ENCODE measurements around the gene DR1.

Gene DR1

DNA sequence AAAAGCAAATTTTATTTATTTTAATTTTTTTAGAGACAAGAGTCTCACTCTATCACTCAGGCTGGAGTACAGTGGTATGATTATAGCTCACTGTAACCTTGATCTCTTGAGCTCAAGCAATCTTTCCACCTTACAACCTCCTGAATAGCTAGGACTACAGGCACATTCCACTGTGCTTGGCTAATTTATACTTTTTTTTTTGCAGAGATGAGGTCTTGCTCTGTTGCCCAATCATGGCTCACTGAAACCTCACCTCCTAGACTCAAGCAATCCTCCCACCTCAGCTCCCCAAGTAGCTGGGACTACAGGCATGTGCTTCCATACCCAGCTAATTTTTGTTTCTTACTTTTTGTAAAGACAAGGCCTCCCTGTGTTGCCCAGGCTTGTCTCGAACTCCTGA is 49.5 kb downstream of the DR1 start:
- no peak for DNase-seq

DNA sequence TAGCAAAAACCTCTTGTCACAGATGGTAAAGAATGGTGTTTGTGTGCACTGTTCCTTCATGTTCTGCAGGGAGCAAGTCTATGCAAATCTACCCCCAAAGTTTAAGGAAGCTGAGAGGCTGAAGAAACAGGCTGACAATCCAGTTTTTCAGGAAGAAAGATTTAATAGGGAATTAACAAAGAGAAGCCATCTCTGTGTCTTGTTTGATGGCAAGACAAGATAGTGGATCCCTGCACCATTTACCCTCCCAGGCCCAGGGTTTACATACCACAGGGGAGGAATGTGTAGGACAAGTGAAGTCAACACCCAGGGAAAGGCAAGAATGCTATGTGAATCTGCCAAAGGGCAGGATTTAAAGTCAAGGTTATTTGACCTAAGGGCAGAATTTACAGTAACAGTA is 54.1 kb downstream of the DR1 start:
- DNase-seq: no peak

DNA sequence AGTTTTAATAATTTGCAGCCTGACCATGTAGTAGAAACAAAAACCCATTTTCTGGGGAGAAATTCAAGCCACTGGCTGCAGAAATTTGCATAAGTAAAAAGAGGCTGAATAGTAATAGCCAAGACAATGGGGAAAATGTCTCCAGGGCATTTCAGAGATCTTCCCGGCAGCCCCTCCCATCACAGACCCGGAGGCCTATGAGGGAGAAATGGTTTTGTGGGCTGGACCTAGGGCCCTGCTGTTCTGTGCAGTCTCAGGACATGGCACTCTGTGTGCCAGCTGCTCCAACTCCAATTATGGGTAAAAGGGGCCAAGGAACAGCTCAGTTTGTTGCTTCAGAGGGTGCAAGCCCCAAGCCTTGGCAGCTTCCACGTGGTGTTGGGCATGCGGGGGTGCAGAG is 62.5 kb downstream of the DR1 start:
- no peak for DNase-seq

DNA sequence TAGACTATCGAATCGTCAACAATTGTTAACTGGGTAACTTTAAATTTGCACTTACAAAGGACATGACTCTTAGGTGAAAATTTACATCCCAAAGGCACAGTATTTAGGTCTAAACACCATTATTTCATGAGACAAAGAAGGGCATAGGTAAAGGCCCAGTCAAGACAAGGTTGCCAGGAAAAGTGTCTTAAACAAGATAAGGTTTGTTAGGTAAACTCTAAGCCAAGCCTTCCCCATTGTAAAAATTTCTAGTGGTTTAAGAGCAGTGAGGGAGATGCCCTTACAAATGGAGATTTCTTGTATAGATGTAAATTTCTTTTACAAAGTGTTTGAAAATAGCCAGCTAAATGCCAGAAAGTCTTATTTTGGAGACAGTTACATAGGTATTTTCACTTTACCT is 65.3 kb downstream of the DR1 start:
- no peak for DNase-seq

DNA sequence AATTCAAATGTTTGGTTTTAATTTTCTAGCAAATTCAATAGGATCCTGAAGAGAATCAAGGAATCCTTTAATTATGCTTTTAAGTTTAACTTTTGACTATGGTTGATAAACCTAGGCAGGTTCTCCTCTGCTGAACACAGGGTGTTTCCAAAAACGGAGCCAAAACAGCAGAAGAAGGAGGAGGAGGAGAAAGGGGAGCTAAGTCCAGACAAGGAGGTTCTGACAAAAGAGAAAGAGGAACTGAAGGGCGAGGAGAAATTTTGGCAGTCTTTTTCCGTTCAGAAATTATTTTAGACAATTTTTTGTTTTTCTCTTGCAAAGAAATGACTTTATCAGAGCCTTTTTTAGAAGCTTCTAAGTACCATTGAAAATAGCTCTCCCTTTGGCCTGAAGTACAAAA is 69.0 kb downstream of the DR1 start:
- no peak for DNase-seq

DNA sequence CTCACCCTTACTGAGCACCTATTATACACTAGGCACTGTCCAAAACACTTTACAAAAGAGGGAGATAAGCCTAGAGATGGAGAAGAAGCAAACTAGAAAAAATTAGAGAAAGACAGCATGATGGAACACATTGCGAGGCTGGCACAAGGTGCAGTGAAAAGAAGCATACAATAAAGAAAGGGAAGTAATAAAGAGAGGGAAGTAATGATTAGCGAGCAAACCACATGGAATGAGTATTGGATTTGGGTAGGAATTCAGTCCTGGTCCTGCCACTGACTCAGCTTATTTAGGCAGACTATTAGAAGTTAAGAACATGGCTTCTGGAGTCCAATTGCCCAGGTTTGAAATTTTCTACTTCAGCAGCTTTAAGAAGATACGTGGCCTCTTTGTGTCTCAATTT is 69.6 kb downstream of the DR1 start:
- no peak for DNase-seq

DNA sequence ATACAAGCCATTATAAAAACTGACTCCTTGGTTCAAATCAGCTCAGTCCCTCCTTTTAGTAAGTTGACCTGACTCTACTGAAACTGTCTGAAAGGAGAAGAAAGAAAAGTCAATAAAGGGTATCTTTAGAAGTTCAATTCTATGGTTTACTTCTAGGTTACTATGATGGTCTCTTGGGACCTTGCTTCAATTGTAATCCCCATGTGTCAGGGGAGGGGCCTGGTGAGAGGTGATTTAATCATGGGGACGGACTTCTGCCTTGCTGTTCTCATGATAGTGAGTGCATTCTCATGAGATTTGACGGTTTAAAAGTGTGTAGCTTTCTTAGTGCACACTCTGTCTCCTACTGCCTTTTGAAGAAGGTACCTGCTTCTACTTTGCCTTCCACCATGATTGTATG is 70.5 kb downstream of the DR1 start:
- DNase-seq: no peak
